Calu3 (cell line): ENCODE results near the gene GRIN1. TPM values are rescaled to one million over a fixed set of nuclear protein-coding genes. Genes with fewer than 3 reads are reported as not detected.
A peak's percentile ranks its signal among the peaks of the same experiment; 100 is the strongest.
"Not testable (repeated sequence)": the region's sequence is repeated elsewhere in the genome, so short reads cannot be mapped to it uniquely, and the experiment has no call there.

Experiments
- BruUV-seq: library from RNA; stranded (reverse); fragments of 400-500 nt; replicated peaks from 2 replicates; lab custom pipeline; 2021; lab: Mats Ljungman, UMichigan
- CTCF ChIA-PET: fragments of 300-600 bp; sonication (Branson Sonifier 250); formaldehyde crosslinking; loops from one replicate; lab custom pipeline; 2022; ENCODE audit warnings: antibody characterized with exemption; lab: Charles Lee
- DNase-seq: peaks from one replicate; pipeline ENCODE4 v3.0.0; 2022
- H3K27ac Mint-ChIP-seq: one replicate; pipeline ENCODE4 v1.8.0; 2022; ENCODE audit warnings: mixed read lengths; ENCODE audit not compliant: unreplicated experiment
- H3K27me3 Mint-ChIP-seq: one replicate; pipeline ENCODE4 v1.8.0; 2022; ENCODE audit warnings: mixed read lengths; ENCODE audit not compliant: unreplicated experiment
- H3K36me3 Mint-ChIP-seq: one replicate; pipeline ENCODE4 v1.8.0; 2022; ENCODE audit warnings: mild to moderate bottlenecking, moderate library complexity, mixed read lengths; ENCODE audit not compliant: insufficient read depth, unreplicated experiment
- H3K4me1 Mint-ChIP-seq: one replicate; pipeline ENCODE4 v1.8.0; 2022; ENCODE audit warnings: mild to moderate bottlenecking, low read depth, mixed read lengths; ENCODE audit not compliant: unreplicated experiment
- H3K4me3 Mint-ChIP-seq: one replicate; pipeline ENCODE4 v1.8.0; 2022; ENCODE audit warnings: mild to moderate bottlenecking, low read depth, moderate library complexity, mixed read lengths; ENCODE audit not compliant: unreplicated experiment
- H3K9me3 Mint-ChIP-seq: one replicate; pipeline ENCODE4 v1.8.0; 2022; ENCODE audit warnings: low read depth, mixed read lengths; ENCODE audit not compliant: unreplicated experiment
- CTCF ChIP-seq: fragments of 200-600 bp; IDR thresholded peaks from one replicate; pipeline ENCODE4 v1.8.0; 2022; ENCODE audit warnings: antibody characterized with exemption; ENCODE audit not compliant: unreplicated experiment
- intact Hi-C: fragments of 100-400 bp; cut with micrococcal nuclease; formaldehyde crosslinking; loops from one replicate; pipeline ENCODE4 v1.10.0; 2022; ENCODE audit not compliant: unreplicated experiment
- total RNA-seq: library from RNA; stranded (reverse); gene quantifications from 2 replicates; pipeline ENCODE4 v1.2.3, GENCODE V29; 2022

The GRIN1 gene
- total RNA-seq, 1 experiment from 2014 or later = 0.54 TPM

- Mint-ChIP-seq H3K4me1 (peaks cover 30% of the 10 kb centered on the region), H3K9me3 (no peaks in the 10 kb centered on the region), H3K27me3 (no peaks in the 10 kb centered on the region), H3K36me3 (peaks cover 16% of the 10 kb centered on the region), H3K4me3 (no peak overlapping the region), H3K27ac (no peak overlapping the region)
- no TSS peak for BruUV-seq
- no peak for DNase-seq
- CTCF ChIA-PET = interaction anchor here (0.6 to 0.7 kb wide), 2 partner anchors 9 to 173 kb away, joined by 3 to 4 read pairs; no protein-coding TSS in a partner anchor
- TF ChIP-seq CTCF = no peak
- intact Hi-C loops = no loop called here
These were observed 15.5 kb upstream of the GRIN1 start for GRCh38 chr9:137123468-137123837.

GRCh38 chr9:137123952-137124462 is 14.9 kb upstream of the GRIN1 start:
- H3K27ac Mint-ChIP-seq, DNase-seq, H3K27me3 Mint-ChIP-seq, H3K9me3 Mint-ChIP-seq, BruUV-seq, intact Hi-C loops, H3K4me3 Mint-ChIP-seq: not testable (repeated sequence)
- CTCF ChIA-PET = interaction anchor here (0.7 kb wide), 1 partner anchor 8 kb away, joined by 4 read pairs; no protein-coding TSS in a partner anchor
- Mint-ChIP-seq H3K36me3 (peaks cover 21% of the 10 kb centered on the region), H3K4me1 (peaks cover 34% of the 10 kb centered on the region)

DNA sequence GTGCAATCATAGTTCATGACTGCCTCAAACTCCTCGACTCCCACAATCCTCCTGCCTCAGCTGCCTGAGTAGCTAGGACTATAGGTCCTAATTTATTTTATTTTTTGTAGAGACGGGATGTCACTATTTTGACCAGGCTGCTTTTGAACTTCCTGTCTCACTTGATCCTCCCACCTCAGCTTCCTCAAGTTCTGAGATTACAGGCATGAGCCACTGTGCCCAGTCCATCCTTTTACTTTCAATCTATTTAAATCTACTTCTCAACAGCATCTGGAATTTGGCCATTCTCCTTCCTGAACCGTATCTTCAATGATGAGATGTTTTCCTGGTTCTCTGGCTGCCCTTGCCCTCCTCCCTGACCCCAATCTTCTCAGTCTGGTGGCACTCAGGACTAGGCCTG is 12.2 kb upstream of the GRIN1 start:
- Mint-ChIP-seq H3K27me3 (no peaks in the 10 kb centered on the region), H3K4me1 (peaks cover 32% of the 10 kb centered on the region), H3K4me3 (peak overlapping the region; percentile 90), H3K27ac (peak overlapping the region; percentile 81), H3K36me3 (peaks cover 34% of the 10 kb centered on the region), H3K9me3 (no peaks in the 10 kb centered on the region)
- intact Hi-C loops = no loop called here
- DNase-seq = no peak
- no peak for TF ChIP-seq CTCF
- CTCF ChIA-PET = interaction anchor here (0.7 to 1.3 kb wide), 3 partner anchors 50 to 100 kb away, joined by 3 to 5 read pairs (median 3); partner anchors contain the start of gene RNF224
- no TSS peak for BruUV-seq

DNA sequence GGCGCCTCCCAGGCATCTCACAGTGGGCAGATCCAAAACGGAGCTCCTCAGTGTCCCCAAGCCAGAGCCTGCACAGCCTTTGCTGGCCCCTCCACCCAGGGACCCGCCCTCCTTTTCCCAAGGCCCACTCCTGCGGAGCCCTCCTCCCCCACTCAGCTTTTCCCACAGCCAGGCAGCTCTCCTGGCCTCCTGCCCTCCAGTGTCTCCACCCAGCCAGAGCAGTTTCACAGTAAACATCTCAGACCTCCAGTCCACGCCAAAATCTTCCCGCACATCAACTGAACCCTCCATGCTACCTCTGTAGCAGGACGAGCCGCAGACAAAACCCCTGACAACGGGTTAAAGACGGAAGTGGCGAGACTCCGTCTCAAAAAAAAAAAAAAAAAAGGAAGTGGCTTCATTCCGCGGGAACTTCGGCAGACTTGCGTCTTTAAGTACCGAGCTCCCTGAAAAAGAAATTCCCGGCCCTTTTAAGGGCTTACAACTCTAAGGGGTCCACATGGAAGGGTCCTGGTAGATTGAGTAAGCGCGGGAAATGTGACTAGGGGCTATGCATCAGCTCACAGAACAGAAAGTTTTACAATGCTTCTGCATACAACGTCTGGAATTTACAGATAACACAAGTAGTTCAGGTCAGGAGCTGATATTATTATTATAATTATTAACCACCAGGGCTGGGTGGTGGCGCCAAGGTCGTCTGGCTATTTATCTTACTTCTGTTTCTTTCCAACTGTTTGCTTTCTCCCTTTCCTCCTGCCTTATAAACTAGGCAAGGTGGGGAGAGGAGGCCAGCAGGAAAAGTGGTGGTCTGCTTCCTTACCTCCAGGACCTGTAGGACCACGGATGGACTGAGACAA is 11.4 kb upstream of the GRIN1 start:
- peak overlapping the region; percentile 81 for H3K27ac Mint-ChIP-seq
- H3K27me3 Mint-ChIP-seq = no peaks in the 10 kb centered on the region
- TF ChIP-seq CTCF = no peak
- intact Hi-C loops = no loop called here
- peaks cover 34% of the 10 kb centered on the region for H3K36me3 Mint-ChIP-seq
- H3K4me3 Mint-ChIP-seq = peak overlapping the region; percentile 90
- DNase-seq = peak; percentile 3
- peaks cover 24% of the 10 kb centered on the region for H3K4me1 Mint-ChIP-seq
- no TSS peak for BruUV-seq
- no peaks in the 10 kb centered on the region for H3K9me3 Mint-ChIP-seq
- CTCF ChIA-PET = interaction anchor here (0.7 to 1.3 kb wide), 3 partner anchors 49 to 282 kb away, joined by 3 to 8 read pairs (median 5); partner anchors contain the start of gene RNF224
